Measurements from ENCODE around the gene TBC1D4. TPM values are rescaled to one million over a fixed set of nuclear protein-coding genes. Genes with fewer than 3 reads are reported as not detected.
A peak's percentile ranks its signal among the peaks of the same experiment; 100 is the strongest.

The TBC1D4 gene
- total RNA-seq, 4 donors from 2014 or later, result 10.5 to 35.0 (median 33.1) TPM

DNA sequence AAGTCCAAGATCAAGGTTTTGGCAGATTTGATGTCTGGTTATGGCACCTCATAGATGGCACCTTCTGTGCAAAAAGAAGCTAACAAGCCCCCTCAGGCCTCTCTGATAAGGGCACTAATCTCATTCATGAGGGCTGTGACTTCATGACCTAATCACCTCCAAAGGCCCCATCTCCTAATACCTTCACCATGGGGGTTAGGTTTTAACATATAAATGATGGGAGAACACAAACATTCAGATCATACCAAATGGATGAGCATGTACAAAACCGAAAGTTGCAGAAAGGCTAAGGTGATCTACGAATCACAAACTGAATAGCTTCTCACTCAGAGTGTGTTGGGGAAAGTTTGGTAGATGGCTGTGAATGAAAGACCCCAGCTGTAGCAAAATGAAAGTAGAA lies 217.4 kb downstream of the TBC1D4 start:
- H3K27me3 ChIP-seq, result no peaks in the 10 kb centered on the region
- TF ChIP-seq CTCF (IDR thresholded peaks at IDR 0.05) (no peak), POLR2A (IDR thresholded peaks at IDR 0.05) (no peak)
- no peaks in the 10 kb centered on the region for H3K4me1 ChIP-seq
- DNase-seq, result no peak
- no peak overlapping the region for H3K27ac ChIP-seq
- H3K36me3 ChIP-seq, result no peaks in the 10 kb centered on the region
- H3K4me3 ChIP-seq, result no peak overlapping the region
- H3K9me3 ChIP-seq, result no peaks in the 10 kb centered on the region

GRCh38 chr13:75263741-75264407 lies 218.1 kb downstream of the TBC1D4 start:
- no peaks in the 10 kb centered on the region for H3K27me3 ChIP-seq
- H3K9me3 ChIP-seq, result no peaks in the 10 kb centered on the region
- no peaks in the 10 kb centered on the region for H3K4me1 ChIP-seq
- no peak for TF ChIP-seq CTCF (IDR thresholded peaks at IDR 0.05)
- no peak overlapping the region for H3K27ac ChIP-seq
- DNase-seq, result no peak
- H3K36me3 ChIP-seq, result no peaks in the 10 kb centered on the region
- H3K4me3 ChIP-seq, result no peak overlapping the region

- Histone ChIP-seq H3K4me3 (no peak overlapping the region), H3K27me3 (no peaks in the 10 kb centered on the region), H3K9me3 (no peaks in the 10 kb centered on the region), H3K4me1 (no peaks in the 10 kb centered on the region), H3K36me3 (no peaks in the 10 kb centered on the region), H3K27ac (no peak overlapping the region)
- no peak for DNase-seq
- TF ChIP-seq POLR2A (IDR thresholded peaks at IDR 0.05) (no peak), CTCF (IDR thresholded peaks at IDR 0.05) (peak in 4 of 6 experiments; percentile 42 to 61 (median 57))
These were observed 223.7 kb downstream of the TBC1D4 start for GRCh38 chr13:75258159-75258782.

DNA sequence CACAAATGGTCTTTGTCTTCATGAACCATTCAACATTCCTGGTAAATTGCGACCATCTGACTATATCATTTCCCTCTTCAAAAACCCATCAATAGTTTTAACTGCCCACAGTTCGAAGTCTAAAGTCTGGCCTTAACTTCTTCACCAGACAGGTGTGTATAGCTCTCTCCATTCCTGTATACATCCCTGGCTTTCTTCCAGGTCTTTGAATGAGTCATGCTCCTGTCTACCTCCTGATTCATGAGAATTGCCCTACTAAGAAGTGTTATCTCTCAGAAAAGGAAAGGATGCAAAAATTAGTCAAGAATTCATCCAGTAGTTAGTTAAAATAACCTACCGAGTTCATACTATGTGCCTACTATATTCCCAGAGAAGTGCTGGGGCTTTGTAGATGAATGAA lies 225.0 kb downstream of the TBC1D4 start:
- Histone ChIP-seq H3K9me3 (no peaks in the 10 kb centered on the region), H3K27me3 (no peaks in the 10 kb centered on the region), H3K4me1 (no peaks in the 10 kb centered on the region), H3K36me3 (no peaks in the 10 kb centered on the region), H3K27ac (no peak overlapping the region), H3K4me3 (no peak overlapping the region)
- no peak for DNase-seq
- TF ChIP-seq CTCF (IDR thresholded peaks at IDR 0.05) (no peak), POLR2A (IDR thresholded peaks at IDR 0.05) (no peak)

DNA sequence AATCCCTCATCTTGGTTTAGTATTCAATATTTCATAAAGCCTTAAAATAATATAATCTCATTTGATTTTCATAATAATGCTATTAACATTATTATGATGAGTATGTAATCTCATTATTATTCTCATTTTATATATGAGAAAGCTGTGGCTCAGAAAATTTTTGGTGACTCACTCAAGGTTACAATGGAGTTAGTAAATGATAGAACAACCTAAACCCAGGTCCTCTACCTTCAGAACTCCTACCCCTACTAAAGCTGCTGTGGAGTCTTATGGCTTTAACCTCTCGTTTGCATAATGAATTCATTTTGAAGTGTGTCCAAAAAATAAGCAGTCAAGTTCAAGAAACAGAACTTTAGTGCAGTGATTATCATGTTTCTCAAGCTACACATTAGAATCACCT lies 226.3 kb downstream of the TBC1D4 start:
- Histone ChIP-seq H3K4me1 (no peaks in the 10 kb centered on the region), H3K4me3 (no peak overlapping the region), H3K27me3 (no peaks in the 10 kb centered on the region), H3K36me3 (no peaks in the 10 kb centered on the region), H3K27ac (no peak overlapping the region), H3K9me3 (no peaks in the 10 kb centered on the region)
- no peak for DNase-seq
- TF ChIP-seq POLR2A (IDR thresholded peaks at IDR 0.05) (no peak), CTCF (IDR thresholded peaks at IDR 0.05) (no peak)
